HepG2 (cell line): ENCODE results near the gene VASN. TPM values are rescaled to one million over a fixed set of nuclear protein-coding genes. Genes with fewer than 3 reads are reported as not detected.

Source experiments
- ATAC-seq: fragments of 200-7000 bp; cut with Tn5 transposase; 3 replicates; pipeline ENCODE4 v1.9.1; 2020; ENCODE audit warnings: mild to moderate bottlenecking, moderate library complexity
- BruUV-seq: library from RNA; stranded (reverse); fragments of 400-500 nt; replicated peaks from 2 replicates; lab custom pipeline; 2021; lab: Mats Ljungman, UMichigan
- CTCF ChIA-PET: fragments of 300-600 bp; formaldehyde crosslinking; extraction: SDS; loops from one replicate; lab custom pipeline; 2021; ENCODE audit warnings: low total read pairs, inconsistent platforms, low intra/inter-chr PET ratio; lab: Yijun Ruan, JAX
- POLR2A ChIA-PET: fragments of 350-600 bp; sonication (Branson Sonifier 250); formaldehyde crosslinking; loops from one replicate; lab custom pipeline; 2020; ENCODE audit warnings: antibody characterized with exemption, inconsistent platforms; lab: Yijun Ruan, JAX
- DNase-seq: peaks from one replicate; pipeline ENCODE4 v3.0.0-alpha.2; 2015; ENCODE audit warnings: low spot score
- FAIRE-seq: peaks from 3 replicates; lab custom pipeline; 2011; peaks lifted over from hg19 to GRCh38; lab: Jason Lieb, UNC
- H2AFZ ChIP-seq: one replicate; pipeline ENCODE4 v1.6.1; 2011; ENCODE audit warnings: low read length, inconsistent platforms
- H3K27ac ChIP-seq: fragments of 300-600 bp; 3 replicates; pipeline ENCODE4 v1.8.0; 2011; ENCODE audit warnings: mixed run types, mild to moderate bottlenecking, mixed read lengths, low read length, inconsistent platforms; ENCODE audit not compliant: insufficient read depth; ENCODE audit errors: extremely low read length
- H3K27me3 ChIP-seq, 2 experiments: fragments of 200-600 bp in 1 of 2; 2 replicates in 1 of 2; 3 replicates in 1 of 2; pipeline versions ENCODE4 v1.6.0 to v1.8.0; 2011; ENCODE audit warnings: low read length in 2 of 2, mild to moderate bottlenecking in 2 of 2, moderate library complexity in 2 of 2, inconsistent platforms in 1 of 2; ENCODE audit not compliant: insufficient read depth in 2 of 2, control insufficient read depth in 1 of 2
- H3K36me3 ChIP-seq, 2 experiments: fragments of 200-600 bp in 1 of 2; replicated peaks in 1 of 2; 2 replicates in 1 of 2; 3 replicates in 1 of 2; pipeline versions ENCODE4 v1.5.1 to v1.8.0; 2011; ENCODE audit warnings: low read length in 2 of 2, inconsistent platforms in 1 of 2; ENCODE audit not compliant: insufficient read depth in 2 of 2, control insufficient read depth in 1 of 2
- H3K4me1 ChIP-seq: 2 replicates; pipeline ENCODE4 v1.5.1; 2012; ENCODE audit warnings: low read length, inconsistent platforms; ENCODE audit not compliant: insufficient read depth
- H3K4me2 ChIP-seq: 2 replicates; pipeline ENCODE4 v1.6.0; 2011; ENCODE audit warnings: low read depth, low read length, inconsistent platforms
- H3K4me3 ChIP-seq, 3 experiments: fragments of 200-600 bp in 1 of 3; sonication (generic), shearing (Covaris generic) in 1 of 3; replicated peaks in 1 of 3; 2 replicates each; pipeline ENCODE4 v1.5.1; 2011 to 2016; ENCODE audit warnings: low read length in 3 of 3, inconsistent platforms in 2 of 3, low read depth in 2 of 3, mild to moderate bottlenecking in 2 of 3, control low read depth in 1 of 3, mixed read lengths in 1 of 3; ENCODE audit not compliant: insufficient read depth in 1 of 3
- H3K79me2 ChIP-seq: one replicate; pipeline ENCODE4 v1.6.1; 2011; ENCODE audit warnings: low read length, inconsistent platforms; ENCODE audit not compliant: insufficient read depth
- H3K9ac ChIP-seq: 2 replicates; pipeline ENCODE4 v1.6.0; 2011; ENCODE audit warnings: mild to moderate bottlenecking, low read depth, low read length, inconsistent platforms; ENCODE audit not compliant: insufficient read depth
- H3K9me3 ChIP-seq: 2 replicates; pipeline ENCODE4 v1.5.1; 2012; ENCODE audit warnings: mild to moderate bottlenecking, low read length
- H4K20me1 ChIP-seq: 2 replicates; pipeline ENCODE4 v1.6.0; 2011; ENCODE audit warnings: inconsistent platforms, mild to moderate bottlenecking, low read length, moderate library complexity; ENCODE audit not compliant: insufficient read depth
- HOXA7 ChIP-seq: sonication (generic); formaldehyde crosslinking; IDR thresholded peaks from 2 replicates; pipeline ENCODE4 v1.8.1; 2022; ENCODE audit warnings: mild to moderate bottlenecking, missing genetic modification reagents, moderate library complexity
- NFYB ChIP-seq: sonication (generic); formaldehyde crosslinking; IDR thresholded peaks from 2 replicates; pipeline ENCODE4 v1.4.0; 2020; ENCODE audit warnings: missing genetic modification reagents
- RCOR2 ChIP-seq: IDR thresholded peaks from 2 replicates; pipeline ENCODE4 v1.6.1; 2016; ENCODE audit warnings: missing biosample characterization, missing genetic modification reagents
- SIX1 ChIP-seq: sonication (generic); formaldehyde crosslinking; IDR thresholded peaks from 2 replicates; pipeline ENCODE4 v1.4.0; 2020; ENCODE audit warnings: missing genetic modification reagents, borderline replicate concordance
- ZIK1 ChIP-seq: sonication (generic); formaldehyde crosslinking; IDR thresholded peaks from 2 replicates; pipeline ENCODE4 v1.5.0; 2020; ENCODE audit warnings: mild to moderate bottlenecking, low read depth, missing genetic modification reagents, borderline replicate concordance
- ZNF484 ChIP-seq: sonication (generic); formaldehyde crosslinking; IDR thresholded peaks from 2 replicates; pipeline ENCODE4 v1.5.1; 2020; ENCODE audit warnings: mild to moderate bottlenecking, low read depth, missing genetic modification reagents, borderline replicate concordance
- ZNF878 ChIP-seq: sonication (generic); formaldehyde crosslinking; IDR thresholded peaks from 2 replicates; pipeline ENCODE4 v1.8.1; 2023; ENCODE audit warnings: mild to moderate bottlenecking, missing genetic modification reagents, moderate library complexity
- ZSCAN21 ChIP-seq: sonication (generic); formaldehyde crosslinking; IDR thresholded peaks from 2 replicates; pipeline ENCODE4 v1.8.0; 2022; ENCODE audit warnings: mild to moderate bottlenecking, missing genetic modification reagents, moderate library complexity, borderline replicate concordance
- WGBS: methylation state at CpG from one replicate; pipeline ENCODE4 v1.1.6; 2017; ENCODE audit warnings: low lambda C conversion rate; 5-methylcytosine and 5-hydroxymethylcytosine counted together
- in situ Hi-C: cut with HindIII; loops from 2 replicates; pipeline ENCODE4 v1.10.0; 2017; ENCODE audit warnings: low pct_unique_long_range_greater_than_20kb; ENCODE audit not compliant: extremely low pct_ligation_motif_present
- intact Hi-C: fragments of 100-400 bp; cut with micrococcal nuclease; formaldehyde crosslinking; loops from one replicate; pipeline ENCODE4 v1.10.0; 2022; ENCODE audit not compliant: unreplicated experiment
- polyA plus RNA-seq, 8 experiments: library from polyadenylated mRNA; depleted of rRNA in 3 of 8; stranded (reverse) in 7 of 8; unstranded in 1 of 8; fragments of >200 nt; fragmentation: Illumina TruSeq in 4 of 8; extraction: Trizol in 4 of 8; gene quantifications; 2 replicates each; pipeline versions ENCODE4 v1.2.1 to v1.2.3, GENCODE V29; 2011 to 2016; ENCODE audit warnings: low read depth in 4 of 8, missing spikeins in 1 of 8, mixed read lengths in 1 of 8; ENCODE audit not compliant: insufficient read depth in 1 of 8
- total RNA-seq, 5 experiments: library from RNA; depleted of rRNA; stranded (reverse); fragments of >200 nt; fragmentation: Illumina TruSeq; extraction: Trizol; gene quantifications; 2 replicates each; pipeline ENCODE4 v1.2.3, GENCODE V29; 2016; ENCODE audit warnings: low read depth in 1 of 5
- TF ChIP-seq, protein P1 (sequence below): sonication (generic); formaldehyde crosslinking; IDR thresholded peaks from 2 replicates; pipeline ENCODE4 v1.4.0; 2020; ENCODE audit warnings: mild to moderate bottlenecking, missing genetic modification reagents
- TF ChIP-seq, protein P2 (sequence below): sonication (generic); formaldehyde crosslinking; IDR thresholded peaks from 2 replicates; pipeline ENCODE4 v1.4.0; 2020; ENCODE audit warnings: mild to moderate bottlenecking, low read depth, missing genetic modification reagents

The VASN gene
- total and polyA plus RNA-seq, 2 of the 13 experiments (the other 11 are each of a cell fraction or from before 2014, with no cell fraction given): 8.4 to 18.2 TPM

DNA sequence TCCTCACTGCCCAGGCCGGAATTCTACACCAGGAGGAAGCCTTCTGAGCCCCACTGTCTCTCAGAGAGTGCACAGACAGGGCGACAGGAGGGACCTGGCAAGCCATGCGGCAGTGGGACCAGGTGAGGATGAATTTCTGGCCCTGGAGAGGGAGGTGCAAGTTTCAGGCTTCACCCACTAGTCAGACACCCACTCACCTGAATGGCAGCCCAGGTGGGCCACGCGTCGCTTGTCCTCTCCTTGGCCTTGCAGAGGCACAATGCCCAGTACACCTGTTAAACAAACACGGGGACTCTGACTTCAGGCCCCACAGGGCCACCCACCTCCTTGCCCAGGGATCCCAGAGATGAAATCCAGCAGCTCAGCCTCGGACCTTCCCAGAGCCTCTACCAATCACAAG, 40.5 kb downstream of the VASN start:
- POLR2A ChIA-PET: no interaction called here
- no peak overlapping the region for H3K9ac ChIP-seq

More for the DNA sequence above, 40.5 kb downstream of the VASN start:
- in situ Hi-C loops: no loop called here
- Histone ChIP-seq H3K4me1 (peaks cover 14% of the 10 kb centered on the region), H3K9me3 (no peaks in the 10 kb centered on the region), H3K4me3 (no peak overlapping the region), H3K4me2 (no peak overlapping the region), H3K27ac (no peak overlapping the region), H4K20me1 (no peaks in the 10 kb centered on the region), H3K36me3 (peaks cover 4 to 24% of the 10 kb centered on the region in 2 experiments; a peak in 3 of 5 replicates), H3K27me3 (no peaks in the 10 kb centered on the region; a peak in 1 of 5 replicates)
- FAIRE-seq: no peak
- BruUV-seq: no TSS peak
- DNase-seq: no peak
- intact Hi-C loops: no loop called here
- CTCF ChIA-PET: no interaction called here
- TF ChIP-seq SIX1 (CRISPR knock-in tag): no peak
- no peak for TF ChIP-seq RCOR2 (CRISPR knock-in tag)
- no peak for TF ChIP-seq NFYB
- TF ChIP-seq HOXA7 (CRISPR knock-in tag): no peak
- no peak for TF ChIP-seq ZNF484 (CRISPR knock-in tag)
- no peak for TF ChIP-seq ZIK1 (CRISPR knock-in tag)
- TF ChIP-seq, protein P1, sequence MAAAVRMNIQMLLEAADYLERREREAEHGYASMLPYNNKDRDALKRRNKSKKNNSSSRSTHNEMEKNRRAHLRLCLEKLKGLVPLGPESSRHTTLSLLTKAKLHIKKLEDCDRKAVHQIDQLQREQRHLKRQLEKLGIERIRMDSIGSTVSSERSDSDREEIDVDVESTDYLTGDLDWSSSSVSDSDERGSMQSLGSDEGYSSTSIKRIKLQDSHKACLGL (CRISPR knock-in tag): no peak
- TF ChIP-seq ZSCAN21 (CRISPR knock-in tag): no peak
- TF ChIP-seq ZNF878 (CRISPR knock-in tag): no peak
- TF ChIP-seq, protein P2, sequence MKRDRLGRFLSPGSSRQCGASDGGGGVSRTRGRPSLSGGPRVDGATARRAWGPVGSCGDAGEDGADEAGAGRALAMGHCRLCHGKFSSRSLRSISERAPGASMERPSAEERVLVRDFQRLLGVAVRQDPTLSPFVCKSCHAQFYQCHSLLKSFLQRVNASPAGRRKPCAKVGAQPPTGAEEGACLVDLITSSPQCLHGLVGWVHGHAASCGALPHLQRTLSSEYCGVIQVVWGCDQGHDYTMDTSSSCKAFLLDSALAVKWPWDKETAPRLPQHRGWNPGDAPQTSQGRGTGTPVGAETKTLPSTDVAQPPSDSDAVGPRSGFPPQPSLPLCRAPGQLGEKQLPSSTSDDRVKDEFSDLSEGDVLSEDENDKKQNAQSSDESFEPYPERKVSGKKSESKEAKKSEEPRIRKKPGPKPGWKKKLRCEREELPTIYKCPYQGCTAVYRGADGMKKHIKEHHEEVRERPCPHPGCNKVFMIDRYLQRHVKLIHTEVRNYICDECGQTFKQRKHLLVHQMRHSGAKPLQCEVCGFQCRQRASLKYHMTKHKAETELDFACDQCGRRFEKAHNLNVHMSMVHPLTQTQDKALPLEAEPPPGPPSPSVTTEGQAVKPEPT (CRISPR knock-in tag): no peak
- TF ChIP-seq, all 625 proteins: peak for 0
- WGBS: 100% methylated on average over 1 of the region's 8 CpGs
- no peak for ATAC-seq
- Histone ChIP-seq H2AFZ (no peak overlapping the region), H3K79me2 (peaks cover 14% of the 10 kb centered on the region)
